Brain pericyte (primary cell): Measurements from ENCODE around the gene ALKBH3.

Source experiments
- DNase-seq: peaks from one replicate; pipeline ENCODE4 v3.0.0-alpha.2; 2012; ENCODE audit warnings: low read depth, low spot score

The ALKBH3 gene

GRCh38 chr11:43922295-43922648 lies 41.6 kb downstream of the ALKBH3 start:
- DNase-seq = no peak

DNA sequence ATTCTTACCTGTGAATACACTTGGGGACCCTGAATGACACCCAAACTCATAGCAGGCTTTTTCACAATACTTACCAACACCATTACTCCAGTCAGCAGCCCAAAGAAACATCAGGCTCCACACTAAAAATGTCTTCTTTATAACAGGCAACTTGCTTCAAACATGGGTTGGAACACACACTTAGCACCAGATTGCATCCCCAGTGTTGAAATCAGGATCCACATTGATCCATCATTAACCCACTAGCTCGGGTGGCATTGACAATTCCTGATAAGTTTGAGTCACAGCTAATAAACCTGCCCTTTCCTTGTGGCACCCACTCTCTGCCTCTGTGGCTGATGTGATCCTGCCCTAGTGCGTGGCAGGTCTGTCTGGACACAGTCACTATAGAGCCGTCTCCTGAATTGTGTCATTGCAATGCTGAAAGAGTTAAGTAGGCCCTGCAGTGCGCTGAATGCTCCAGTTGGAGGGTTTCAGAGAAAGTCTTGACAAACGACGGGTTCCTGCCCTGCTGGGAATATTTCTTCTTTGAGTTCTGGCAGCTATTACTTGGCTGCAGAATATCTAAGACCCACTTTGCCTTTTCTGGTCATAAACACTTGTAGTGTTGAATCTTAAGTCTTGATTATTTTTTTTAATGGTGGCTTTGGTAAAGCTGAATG lies 42.2 kb downstream of the ALKBH3 start:
- no peak for DNase-seq

- DNase-seq = no peak
Measured at GRCh38 chr11:43923406-43924111, 42.9 kb downstream of the ALKBH3 start.

DNA sequence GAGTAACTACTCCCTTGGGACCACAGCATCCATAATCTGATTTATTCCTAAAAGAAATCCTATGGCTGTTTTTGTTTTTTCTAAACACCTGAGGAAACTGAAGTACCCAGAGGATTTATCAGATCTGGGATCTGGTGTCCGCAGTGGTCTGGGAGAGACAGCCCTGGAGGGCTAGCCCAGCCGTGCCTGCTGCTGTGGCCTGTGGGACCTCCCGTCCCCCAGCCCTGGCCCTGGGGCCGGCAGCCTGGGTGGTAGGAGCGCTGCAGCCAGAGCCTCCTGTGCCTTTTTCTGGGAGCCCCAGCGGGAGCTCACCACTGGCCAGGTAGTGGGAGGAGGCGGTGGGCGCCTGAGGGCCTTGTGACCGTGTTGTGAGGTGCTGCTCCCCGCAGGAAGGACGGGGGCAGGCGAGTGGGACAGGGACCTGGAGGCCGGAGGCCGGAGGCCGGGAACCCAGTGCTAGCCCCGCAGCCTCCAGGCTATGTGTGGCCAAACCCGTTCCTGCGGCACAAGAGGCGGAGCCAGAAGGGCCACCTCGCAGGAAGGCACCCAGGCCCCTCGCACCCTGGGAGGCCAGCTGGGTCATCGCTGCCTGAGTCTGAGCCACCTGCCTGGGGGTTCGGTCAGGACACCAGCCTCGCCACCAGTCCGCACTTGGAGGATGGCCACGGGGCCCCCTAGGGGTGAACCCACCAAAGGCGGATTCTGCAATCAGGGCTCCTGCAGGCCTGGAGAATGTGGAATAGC lies 43.7 kb downstream of the ALKBH3 start:
- DNase-seq = no peak

- DNase-seq = no peak
Measured at GRCh38 chr11:43925063-43925931, 44.7 kb downstream of the ALKBH3 start.

DNA sequence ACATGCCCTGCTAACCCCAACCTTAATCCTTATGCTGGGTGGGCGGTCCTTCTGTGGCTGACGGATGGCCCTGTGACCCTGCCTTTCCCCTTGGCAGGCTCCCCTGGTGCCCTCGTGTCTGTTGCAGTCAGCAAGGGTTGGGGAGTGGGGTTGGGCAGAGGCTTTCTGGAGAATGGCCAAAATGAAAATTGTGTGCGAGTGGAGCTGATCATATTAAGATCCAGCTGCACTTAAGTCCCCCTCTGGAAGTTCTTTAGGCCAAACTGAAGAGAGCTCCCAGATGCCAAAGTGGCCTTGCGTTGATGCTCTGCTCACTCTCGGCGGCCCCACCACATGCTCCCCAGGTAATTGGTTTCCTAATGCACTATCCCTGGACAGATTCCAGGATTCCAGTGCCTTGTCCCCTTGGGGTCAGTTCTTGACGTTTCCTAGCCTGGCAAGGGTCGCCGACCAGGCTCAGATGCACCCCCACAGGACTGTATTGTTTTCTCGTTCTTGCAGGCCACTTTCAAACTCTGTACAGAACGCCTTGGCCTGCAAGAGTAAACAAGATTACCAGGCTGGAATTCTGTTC lies 45.4 kb downstream of the ALKBH3 start:
- no peak for DNase-seq

DNA sequence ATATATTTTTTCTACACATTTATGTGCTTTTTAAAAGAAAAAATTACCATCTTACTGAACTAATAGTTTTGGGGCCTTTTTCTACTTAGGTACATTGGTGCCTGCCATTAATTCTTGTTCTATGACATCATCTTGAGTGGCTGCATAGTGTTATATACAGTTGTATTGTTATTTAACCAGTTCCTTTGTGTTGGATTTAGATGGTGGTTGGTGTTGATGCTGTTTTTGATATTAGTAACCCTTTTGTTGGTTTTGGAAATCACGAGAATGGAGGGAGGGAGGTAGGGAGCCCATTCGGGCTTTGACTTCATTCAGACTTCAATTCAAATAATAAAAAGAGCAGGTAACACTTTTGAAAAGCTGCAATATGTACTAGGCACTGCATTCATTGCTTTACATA lies 46.4 kb downstream of the ALKBH3 start:
- no peak for DNase-seq

- DNase-seq = no peak
Measured at GRCh38 chr11:43927925-43928707, 47.5 kb downstream of the ALKBH3 start.

DNA sequence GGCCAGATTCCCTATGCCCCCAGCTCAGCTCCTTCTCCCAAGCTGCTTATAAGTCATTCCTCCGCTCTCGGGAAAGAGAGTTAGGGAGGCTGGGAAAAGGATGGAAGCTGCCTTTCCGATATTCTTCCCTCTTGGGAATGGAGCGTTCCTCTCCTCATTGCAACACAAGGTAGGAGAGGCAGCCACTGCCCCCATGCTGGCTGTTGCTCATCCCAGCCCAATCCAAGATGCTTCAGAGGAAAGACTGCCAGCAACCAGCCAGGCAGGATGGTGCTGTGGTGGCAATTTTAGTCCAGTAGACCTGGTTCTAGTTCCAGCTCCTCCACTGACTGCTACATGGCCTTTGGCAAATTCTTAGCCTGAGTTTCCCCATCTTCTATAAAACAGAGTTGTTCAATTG lies 48.1 kb downstream of the ALKBH3 start:
- no peak for DNase-seq

DNA sequence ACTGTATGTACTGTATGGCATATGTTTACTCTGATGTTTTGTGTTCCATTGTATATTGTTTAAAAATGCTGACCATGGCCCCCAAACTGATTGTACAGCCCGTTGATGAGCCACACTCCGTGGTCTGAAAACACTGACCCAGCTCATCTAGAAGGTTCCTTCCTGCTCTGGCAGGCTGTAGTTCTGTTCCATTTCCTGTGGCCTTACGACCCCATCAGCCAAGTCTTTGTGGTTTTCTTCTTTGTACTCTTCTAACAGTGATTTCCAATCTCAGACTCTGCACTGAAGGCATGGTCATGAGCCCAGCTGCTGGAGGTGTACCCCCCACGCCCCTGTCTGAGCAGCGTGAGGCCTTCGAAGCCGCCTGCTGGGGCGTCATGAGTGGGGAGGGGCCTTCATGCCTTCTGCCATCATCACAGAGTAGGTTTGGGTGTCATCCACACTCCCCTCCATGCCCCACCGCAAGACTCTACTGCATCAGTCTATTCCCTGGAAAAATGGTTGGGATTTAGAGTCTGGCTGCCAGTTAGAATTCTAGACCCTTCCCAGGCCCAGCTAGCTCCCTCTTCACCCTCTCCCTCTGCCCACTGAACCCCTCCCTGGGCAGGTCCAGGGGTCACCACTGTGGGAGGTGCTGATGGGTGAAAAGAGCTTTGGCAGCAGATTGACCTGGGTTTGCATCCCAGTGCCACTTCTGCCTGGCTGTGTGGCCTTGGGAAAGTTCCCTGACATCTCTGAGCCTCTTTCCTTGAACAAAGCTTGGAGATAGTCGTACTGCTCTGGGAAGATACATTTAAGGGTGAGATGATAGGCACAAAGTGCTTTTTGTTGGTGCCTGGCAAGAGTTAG lies 50.5 kb downstream of the ALKBH3 start:
- no peak for DNase-seq

DNA sequence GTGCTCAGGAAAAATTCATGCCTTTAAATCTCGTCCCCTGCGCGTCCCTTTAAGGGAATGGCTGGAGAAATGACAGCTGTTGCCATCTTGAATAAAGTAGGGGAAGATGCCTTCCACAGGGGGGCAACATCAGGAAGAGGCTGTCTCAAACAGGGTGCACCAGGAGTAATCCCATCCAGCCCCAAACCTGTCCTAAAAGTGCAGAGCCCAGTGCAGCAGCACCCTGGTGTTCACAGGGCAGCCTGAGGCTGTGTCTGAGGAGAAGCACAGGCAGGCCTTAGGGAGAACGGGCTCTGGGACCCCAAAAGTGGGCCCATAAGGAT lies 51.0 kb downstream of the ALKBH3 start:
- DNase-seq = no peak

DNA sequence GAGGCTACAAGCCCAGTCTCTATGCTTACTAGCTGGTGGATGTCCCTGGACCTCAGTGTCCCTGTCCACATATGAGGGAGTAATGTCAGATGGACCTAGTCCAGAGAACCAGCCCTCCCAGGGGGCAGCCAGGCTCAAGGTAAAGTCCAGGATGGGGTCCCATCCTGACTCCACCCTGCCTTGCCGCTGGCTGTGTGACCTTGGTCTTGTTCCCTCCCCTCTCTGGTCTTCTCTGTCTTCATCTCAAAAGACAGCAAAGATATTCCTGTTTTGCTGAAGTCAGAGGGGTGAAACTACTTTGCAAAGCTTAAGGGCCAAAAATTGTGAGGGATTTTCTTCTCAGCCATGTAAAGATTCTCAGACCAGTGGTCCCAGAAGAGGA lies 52.6 kb downstream of the ALKBH3 start:
- no peak for DNase-seq

DNA sequence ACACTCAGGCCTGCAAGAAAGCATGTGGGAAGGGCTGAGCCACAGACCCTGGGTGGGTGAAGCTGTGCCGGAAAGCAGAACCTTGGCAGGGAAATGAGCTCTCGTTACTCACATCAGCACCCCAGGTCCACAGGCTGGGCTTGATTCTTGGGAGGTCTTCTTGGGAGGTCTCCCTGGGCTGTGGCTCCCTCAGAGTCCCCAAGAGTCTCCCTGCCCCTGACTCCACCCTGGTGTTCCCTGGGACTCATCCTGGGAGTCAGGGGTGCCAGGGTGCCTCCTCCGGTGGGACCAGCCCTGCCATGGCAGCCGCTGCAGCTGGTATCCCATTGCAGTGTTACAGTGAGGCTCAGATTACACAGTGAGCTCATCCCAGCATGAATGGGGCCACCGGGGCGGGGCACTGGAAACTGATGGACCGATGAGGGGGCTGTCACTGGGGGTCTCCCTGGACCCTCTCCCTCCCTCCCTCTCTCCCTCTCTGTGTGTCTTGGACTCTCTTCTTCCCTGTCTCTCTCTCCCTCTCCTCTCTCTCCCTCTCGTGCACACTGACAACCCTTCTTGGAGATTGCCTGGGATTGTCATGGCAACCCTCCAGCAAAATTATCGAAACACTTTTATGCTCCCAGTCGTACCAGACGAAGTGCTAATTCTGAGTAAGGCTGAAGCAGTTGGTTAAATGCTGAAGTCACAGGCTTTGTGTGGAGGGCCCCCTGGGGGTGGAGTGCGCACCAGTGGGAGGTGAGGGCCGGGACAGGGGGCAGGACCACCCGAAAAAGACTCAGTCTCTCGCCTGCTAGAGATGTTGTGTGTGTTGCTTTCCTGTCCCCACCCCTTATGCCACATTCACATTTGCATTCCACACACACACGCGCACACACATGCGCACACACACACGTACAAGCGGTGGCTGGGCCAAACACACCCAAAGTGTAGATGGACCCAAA lies 53.2 kb downstream of the ALKBH3 start:
- no peak for DNase-seq

GRCh38 chr11:43934601-43935423 lies 54.2 kb downstream of the ALKBH3 start:
- no peak for DNase-seq

GRCh38 chr11:43935424-43935979 lies 54.9 kb downstream of the ALKBH3 start:
- no peak for DNase-seq

GRCh38 chr11:43936076-43936475 lies 55.4 kb downstream of the ALKBH3 start:
- DNase-seq = no peak
